KMS-11 (cell line): ENCODE measurements around the gene TTC24.

ENCODE experiments used
- H2AFZ ChIP-seq: fragments of 200-600 bp; sonication (generic); 2 replicates; pipeline ENCODE4 v1.6.1; 2016; ENCODE audit warnings: antibody characterized with exemption, mixed run types, low read depth
- H3K27ac ChIP-seq: fragments of 200-600 bp; sonication (generic); 2 replicates; pipeline ENCODE4 v1.6.1; 2016; ENCODE audit warnings: mild to moderate bottlenecking, mixed run types
- H3K27me3 ChIP-seq: fragments of 200-600 bp; sonication (generic); 2 replicates; pipeline ENCODE4 v1.6.1; 2017; ENCODE audit warnings: mild to moderate bottlenecking, low read depth, mixed run types, moderate library complexity; ENCODE audit not compliant: insufficient read depth
- H3K36me3 ChIP-seq: fragments of 200-600 bp; sonication (generic); 2 replicates; pipeline ENCODE4 v1.6.1; 2017; ENCODE audit warnings: mild to moderate bottlenecking, mixed run types; ENCODE audit not compliant: insufficient read depth
- H3K4me1 ChIP-seq: fragments of 200-600 bp; sonication (generic); 2 replicates; pipeline ENCODE4 v1.6.1; 2016; ENCODE audit warnings: mild to moderate bottlenecking, low read depth, mixed run types; ENCODE audit not compliant: poor library complexity, severe bottlenecking
- H3K4me2 ChIP-seq: fragments of 200-600 bp; sonication (generic); 2 replicates; pipeline ENCODE4 v1.7.0; 2016; ENCODE audit warnings: mild to moderate bottlenecking, mixed run types
- H3K4me3 ChIP-seq: fragments of 200-600 bp; sonication (generic); IDR thresholded peaks from 2 replicates; pipeline ENCODE4 v1.6.1; 2017; ENCODE audit warnings: low read depth, low read length, mixed read lengths; ENCODE audit not compliant: insufficient read depth
- H3K79me2 ChIP-seq: fragments of 200-600 bp; sonication (generic); 2 replicates; pipeline ENCODE4 v1.6.1; 2016; ENCODE audit warnings: low read depth, mixed run types; ENCODE audit not compliant: insufficient read depth
- H3K9ac ChIP-seq: fragments of 200-600 bp; sonication (generic); 2 replicates; pipeline ENCODE4 v1.6.1; 2016; ENCODE audit warnings: mild to moderate bottlenecking, mixed run types
- H4K20me1 ChIP-seq: fragments of 200-600 bp; sonication (generic); 2 replicates; pipeline ENCODE4 v1.6.1; 2016; ENCODE audit warnings: mild to moderate bottlenecking, mixed run types; ENCODE audit not compliant: insufficient read depth
- TF ChIP-seq, protein P1 (sequence below): fragments of 200-600 bp; sonication (generic); conservative IDR thresholded peaks from 2 replicates; pipeline ENCODE4 v1.6.1; 2017; ENCODE audit warnings: low read depth, mild to moderate bottlenecking, antibody characterized with exemption, low read length, moderate library complexity, mixed read lengths

TTC24 gene

GRCh38 chr1:156571261-156571852 is 8.2 kb upstream of the TTC24 start:
- Histone ChIP-seq H2AFZ (peak overlapping the region; percentile 62; the same call in 1 of the 2 replicates), H3K79me2 (no peaks in the 10 kb centered on the region), H3K27me3 (peaks cover 4% of the 10 kb centered on the region; the same call in 1 of the 2 replicates), H3K27ac (no peak overlapping the region), H3K4me2 (peak overlapping the region; percentile 70), H3K9ac (no peak overlapping the region; the same call in 1 of the 2 replicates), H4K20me1 (no peaks in the 10 kb centered on the region), H3K36me3 (no peaks in the 10 kb centered on the region), H3K4me3 (no peak overlapping the region), H3K4me1 (peaks cover 13% of the 10 kb centered on the region)
- TF ChIP-seq, protein P1, sequence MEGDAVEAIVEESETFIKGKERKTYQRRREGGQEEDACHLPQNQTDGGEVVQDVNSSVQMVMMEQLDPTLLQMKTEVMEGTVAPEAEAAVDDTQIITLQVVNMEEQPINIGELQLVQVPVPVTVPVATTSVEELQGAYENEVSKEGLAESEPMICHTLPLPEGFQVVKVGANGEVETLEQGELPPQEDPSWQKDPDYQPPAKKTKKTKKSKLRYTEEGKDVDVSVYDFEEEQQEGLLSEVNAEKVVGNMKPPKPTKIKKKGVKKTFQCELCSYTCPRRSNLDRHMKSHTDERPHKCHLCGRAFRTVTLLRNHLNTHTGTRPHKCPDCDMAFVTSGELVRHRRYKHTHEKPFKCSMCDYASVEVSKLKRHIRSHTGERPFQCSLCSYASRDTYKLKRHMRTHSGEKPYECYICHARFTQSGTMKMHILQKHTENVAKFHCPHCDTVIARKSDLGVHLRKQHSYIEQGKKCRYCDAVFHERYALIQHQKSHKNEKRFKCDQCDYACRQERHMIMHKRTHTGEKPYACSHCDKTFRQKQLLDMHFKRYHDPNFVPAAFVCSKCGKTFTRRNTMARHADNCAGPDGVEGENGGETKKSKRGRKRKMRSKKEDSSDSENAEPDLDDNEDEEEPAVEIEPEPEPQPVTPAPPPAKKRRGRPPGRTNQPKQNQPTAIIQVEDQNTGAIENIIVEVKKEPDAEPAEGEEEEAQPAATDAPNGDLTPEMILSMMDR: no peak

GRCh38 chr1:156571919-156572662 is 7.4 kb upstream of the TTC24 start, which contains the start of gene IQGAP3:
TSS of gene IQGAP3 (minus strand) at chr1:156572565. CDS start at chr1:156572529, 36 bp downstream.
- H3K36me3 ChIP-seq: no peaks in the 10 kb centered on the region

DNA sequence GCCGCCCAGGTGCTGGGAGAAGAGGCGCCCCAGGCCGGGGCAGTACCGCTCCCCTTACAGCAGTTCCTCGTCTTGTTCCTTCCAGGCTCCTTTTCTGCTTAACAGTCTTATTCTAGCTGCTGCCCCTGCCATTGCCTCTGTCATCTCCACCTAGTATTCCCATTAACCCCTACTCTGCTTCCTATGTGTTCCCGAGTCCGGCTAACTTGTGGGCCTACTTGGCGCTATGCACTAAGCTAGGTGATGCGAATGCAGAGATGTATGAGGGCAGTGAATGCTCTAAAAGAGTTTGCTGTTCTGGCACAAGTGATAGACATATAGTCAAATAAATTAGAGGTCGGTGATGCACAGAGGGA is 6.9 kb upstream of the TTC24 start:
- no peak overlapping the region; the same call in 1 of the 2 replicates for H3K9ac ChIP-seq
- no peaks in the 10 kb centered on the region for H4K20me1 ChIP-seq
- H3K4me3 ChIP-seq: peak overlapping the region; percentile 97
- no peaks in the 10 kb centered on the region for H3K36me3 ChIP-seq
- TF ChIP-seq, protein P1: no peak
- peak overlapping the region; percentile 70 for H3K4me2 ChIP-seq
- H3K27ac ChIP-seq: no peak overlapping the region
- peak overlapping the region; percentile 62 for H2AFZ ChIP-seq
- H3K4me1 ChIP-seq: peaks cover 13% of the 10 kb centered on the region
- peaks cover 4% of the 10 kb centered on the region; the same call in 1 of the 2 replicates for H3K27me3 ChIP-seq
- no peaks in the 10 kb centered on the region for H3K79me2 ChIP-seq

More at GRCh38 chr1:156571919-156572662, 7.4 kb upstream of the TTC24 start, which contains the start of gene IQGAP3:
- H3K4me2 ChIP-seq: peak within 1 kb of the TSS; percentile 70
- TF ChIP-seq, protein P1: no peak
- peak within 1 kb of the TSS; percentile 62 for H2AFZ ChIP-seq
- peak within 1 kb of the TSS; percentile 8; the same call in 1 of the 2 replicates for H3K9ac ChIP-seq
- H3K27ac ChIP-seq: no peak within 1 kb of the TSS
- H4K20me1 ChIP-seq: no peaks in the 10 kb centered on the region
- H3K4me3 ChIP-seq: peak within 1 kb of the TSS; percentile 97
- peaks cover 4% of the 10 kb centered on the region; the same call in 1 of the 2 replicates for H3K27me3 ChIP-seq
- H3K4me1 ChIP-seq: peaks cover 13% of the 10 kb centered on the region
- no peaks in the 10 kb centered on the region for H3K79me2 ChIP-seq

- Histone ChIP-seq H3K27ac (no peak overlapping the region), H3K4me1 (peaks cover 13% of the 10 kb centered on the region), H4K20me1 (no peaks in the 10 kb centered on the region), H2AFZ (no peak overlapping the region), H3K36me3 (no peaks in the 10 kb centered on the region), H3K9ac (no peak overlapping the region), H3K4me3 (no peak overlapping the region), H3K79me2 (no peaks in the 10 kb centered on the region), H3K27me3 (peaks cover 4% of the 10 kb centered on the region; the same call in 1 of the 2 replicates), H3K4me2 (no peak overlapping the region)
- TF ChIP-seq, protein P1: no peak
Measured at GRCh38 chr1:156574039-156574633, 5.4 kb upstream of the TTC24 start.
